ENCODE results near the gene SDC1.
"Not testable (repeated sequence)": the region's sequence is repeated elsewhere in the genome, so short reads cannot be mapped to it uniquely, and the experiment has no call there.

SDC1 gene

DNA sequence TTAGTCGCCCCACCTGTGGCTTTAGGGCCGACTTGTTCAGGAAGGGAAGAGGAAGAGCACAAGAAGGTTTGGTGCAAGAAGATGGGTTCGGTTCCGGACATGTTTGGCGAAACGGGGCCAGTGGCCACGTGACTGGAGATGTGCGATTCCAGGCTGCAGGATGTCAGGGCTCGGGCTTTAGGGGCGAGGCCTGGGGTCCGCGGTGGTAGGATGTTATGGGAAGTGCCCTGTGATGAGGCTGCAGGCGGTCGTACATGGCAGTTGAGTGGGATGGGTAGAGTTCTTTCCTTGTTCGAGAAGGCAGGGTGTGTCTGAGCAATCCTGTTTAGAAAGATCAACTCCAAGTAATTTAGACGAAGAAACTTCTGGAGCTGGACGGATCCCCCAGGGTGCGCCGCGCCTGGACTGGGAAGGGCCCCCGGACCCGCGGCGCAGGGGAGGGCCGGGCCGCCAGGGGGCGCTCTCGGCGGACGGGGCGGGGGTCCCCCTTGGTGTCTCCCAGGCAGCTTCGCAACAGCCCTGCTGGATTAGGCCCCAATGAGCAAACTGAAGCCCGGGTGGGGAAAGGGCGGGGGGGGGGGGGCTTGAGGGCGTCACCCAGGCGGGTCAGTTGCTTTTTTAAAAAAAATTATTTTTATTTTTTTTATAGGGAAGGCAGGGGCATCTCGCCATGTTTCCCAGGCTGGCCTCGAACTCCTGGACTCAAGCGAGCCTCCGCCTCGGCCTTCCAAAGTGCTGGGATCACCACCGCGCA lies 17.2 kb upstream of the SDC1 start:
- H3K4me3 ChIP-seq (ENCODE audit: low read depth, low read length) = no peak overlapping the region
- DNase-seq (ENCODE audit: low read depth) = no peak
- TF ChIP-seq, protein P1, sequence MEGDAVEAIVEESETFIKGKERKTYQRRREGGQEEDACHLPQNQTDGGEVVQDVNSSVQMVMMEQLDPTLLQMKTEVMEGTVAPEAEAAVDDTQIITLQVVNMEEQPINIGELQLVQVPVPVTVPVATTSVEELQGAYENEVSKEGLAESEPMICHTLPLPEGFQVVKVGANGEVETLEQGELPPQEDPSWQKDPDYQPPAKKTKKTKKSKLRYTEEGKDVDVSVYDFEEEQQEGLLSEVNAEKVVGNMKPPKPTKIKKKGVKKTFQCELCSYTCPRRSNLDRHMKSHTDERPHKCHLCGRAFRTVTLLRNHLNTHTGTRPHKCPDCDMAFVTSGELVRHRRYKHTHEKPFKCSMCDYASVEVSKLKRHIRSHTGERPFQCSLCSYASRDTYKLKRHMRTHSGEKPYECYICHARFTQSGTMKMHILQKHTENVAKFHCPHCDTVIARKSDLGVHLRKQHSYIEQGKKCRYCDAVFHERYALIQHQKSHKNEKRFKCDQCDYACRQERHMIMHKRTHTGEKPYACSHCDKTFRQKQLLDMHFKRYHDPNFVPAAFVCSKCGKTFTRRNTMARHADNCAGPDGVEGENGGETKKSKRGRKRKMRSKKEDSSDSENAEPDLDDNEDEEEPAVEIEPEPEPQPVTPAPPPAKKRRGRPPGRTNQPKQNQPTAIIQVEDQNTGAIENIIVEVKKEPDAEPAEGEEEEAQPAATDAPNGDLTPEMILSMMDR (IDR thresholded peaks at IDR 0.05; ENCODE audit: low read depth, low read length) = peak; percentile 42
- TF ChIP-seq POLR2A (IDR thresholded peaks at IDR 0.05; ENCODE audit: extremely low read depth, insufficient read length) (no peak), MYC (IDR thresholded peaks at IDR 0.05; ENCODE audit: low read depth, low read length) (no peak)
- TF ChIP-seq, protein P2, sequence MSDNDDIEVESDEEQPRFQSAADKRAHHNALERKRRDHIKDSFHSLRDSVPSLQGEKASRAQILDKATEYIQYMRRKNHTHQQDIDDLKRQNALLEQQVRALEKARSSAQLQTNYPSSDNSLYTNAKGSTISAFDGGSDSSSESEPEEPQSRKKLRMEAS (IDR thresholded peaks at IDR 0.05; ENCODE audit: low read depth, low read length) = no peak

DNA sequence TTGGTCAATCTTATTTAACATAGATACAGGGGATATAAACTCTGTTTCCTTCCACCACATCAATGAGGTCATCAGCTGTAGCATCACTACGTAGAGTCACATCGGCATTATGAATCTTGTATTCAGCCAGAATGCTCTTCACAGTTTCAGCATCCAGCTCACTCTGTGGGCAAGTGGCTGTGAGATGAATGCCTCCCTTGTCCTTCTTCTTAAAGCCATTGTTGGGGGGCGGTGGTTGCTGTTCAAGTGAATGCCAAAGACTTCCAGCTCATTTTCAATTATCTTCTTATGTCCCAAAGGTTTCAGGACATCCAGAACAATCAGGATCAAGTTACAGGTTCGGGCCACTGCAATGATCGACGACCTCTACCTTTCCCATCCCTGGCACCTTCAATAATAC lies 15.4 kb upstream of the SDC1 start:
- H3K4me3 ChIP-seq (ENCODE audit: low read depth, low read length); DNase-seq (ENCODE audit: low read depth): not testable (repeated sequence)

DNA sequence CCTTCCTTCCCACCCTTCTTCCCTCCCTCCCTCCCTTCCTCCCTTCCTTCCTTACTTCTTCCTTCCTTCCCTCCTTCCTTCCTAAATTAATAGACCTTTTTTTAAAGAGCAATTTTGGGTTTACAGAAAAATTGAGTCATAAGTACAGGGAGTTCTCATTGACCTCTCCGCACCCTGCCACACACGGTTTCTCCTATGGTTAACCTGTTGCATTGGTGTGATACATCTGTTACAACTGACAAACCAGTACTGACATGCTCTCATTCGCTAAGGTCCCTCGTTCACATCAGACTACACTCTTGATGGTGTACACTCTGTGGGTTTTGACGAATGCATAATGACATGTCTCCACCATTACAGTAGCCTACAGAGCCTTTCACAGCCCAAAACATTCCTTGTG lies 11.6 kb upstream of the SDC1 start:
- no peak for DNase-seq (ENCODE audit: low read depth)
- H3K4me3 ChIP-seq (ENCODE audit: low read depth, low read length) = no peak overlapping the region
- no peak for TF ChIP-seq MYC (IDR thresholded peaks at IDR 0.05; ENCODE audit: low read depth, low read length)
- TF ChIP-seq, protein P2 (IDR thresholded peaks at IDR 0.05; ENCODE audit: low read depth, low read length) = no peak
- no peak for TF ChIP-seq POLR2A (IDR thresholded peaks at IDR 0.05; ENCODE audit: extremely low read depth, insufficient read length)
- TF ChIP-seq, protein P1 (IDR thresholded peaks at IDR 0.05; ENCODE audit: low read depth, low read length) = no peak

DNA sequence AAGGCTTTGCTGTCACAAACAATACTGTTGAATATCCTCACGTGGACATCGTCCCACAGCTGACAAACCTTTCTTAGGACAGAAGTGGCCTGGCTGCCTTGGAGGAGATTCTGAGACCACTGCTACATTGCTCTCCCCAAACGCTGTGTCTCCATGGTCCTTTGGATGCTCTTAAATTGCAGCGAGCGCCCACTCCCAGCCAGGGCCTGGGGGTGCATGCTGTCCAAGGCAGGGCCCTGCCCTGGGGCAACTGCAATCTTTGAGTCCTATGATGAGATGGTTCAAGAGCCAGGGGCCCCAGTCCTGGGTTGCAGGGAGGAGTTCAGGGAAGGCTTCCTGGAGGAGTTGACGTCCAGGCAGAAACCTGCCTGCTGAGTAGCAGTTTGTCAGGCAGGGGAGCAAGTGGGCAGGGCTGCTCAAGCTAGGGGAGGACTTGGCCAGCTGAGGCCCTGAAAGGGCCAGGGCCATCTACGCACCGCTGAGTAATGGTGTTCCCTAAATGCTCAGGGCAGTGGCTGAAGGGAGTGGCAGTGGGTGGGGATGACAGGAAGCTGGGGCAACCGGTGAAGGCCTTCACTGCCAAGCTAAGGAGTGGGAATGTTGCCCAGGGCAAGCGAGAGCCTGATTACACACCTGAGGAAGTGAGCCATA lies 10.8 kb upstream of the SDC1 start:
- H3K4me3 ChIP-seq (ENCODE audit: low read depth, low read length) = no peak overlapping the region
- DNase-seq (ENCODE audit: low read depth) = no peak
- TF ChIP-seq, protein P1 (IDR thresholded peaks at IDR 0.05; ENCODE audit: low read depth, low read length) = no peak
- no peak for TF ChIP-seq POLR2A (IDR thresholded peaks at IDR 0.05; ENCODE audit: extremely low read depth, insufficient read length)
- TF ChIP-seq, protein P2 (IDR thresholded peaks at IDR 0.05; ENCODE audit: low read depth, low read length) = no peak
- TF ChIP-seq MYC (IDR thresholded peaks at IDR 0.05; ENCODE audit: low read depth, low read length) = no peak

DNA sequence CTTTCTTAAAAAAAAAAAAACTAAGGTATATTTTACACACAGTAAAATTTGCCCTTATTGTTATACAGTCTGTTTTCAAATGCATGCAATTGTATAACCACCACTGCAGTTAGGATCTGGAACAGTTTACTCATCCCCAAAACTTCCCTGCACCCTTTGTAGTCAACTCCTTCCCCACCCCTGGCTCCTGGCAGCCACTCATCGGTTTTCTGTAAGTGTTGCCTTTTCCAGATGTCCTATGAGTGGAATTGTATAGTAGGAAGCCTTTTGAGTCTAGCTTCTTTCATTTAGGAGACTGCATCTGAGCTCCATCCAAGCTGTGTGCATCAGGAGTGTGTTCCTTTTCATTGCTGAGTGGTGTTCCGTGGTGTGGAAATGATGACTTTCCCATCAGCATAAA lies 9.7 kb upstream of the SDC1 start:
- not testable (repeated sequence) for DNase-seq (ENCODE audit: low read depth); H3K4me3 ChIP-seq (ENCODE audit: low read depth, low read length)

DNA sequence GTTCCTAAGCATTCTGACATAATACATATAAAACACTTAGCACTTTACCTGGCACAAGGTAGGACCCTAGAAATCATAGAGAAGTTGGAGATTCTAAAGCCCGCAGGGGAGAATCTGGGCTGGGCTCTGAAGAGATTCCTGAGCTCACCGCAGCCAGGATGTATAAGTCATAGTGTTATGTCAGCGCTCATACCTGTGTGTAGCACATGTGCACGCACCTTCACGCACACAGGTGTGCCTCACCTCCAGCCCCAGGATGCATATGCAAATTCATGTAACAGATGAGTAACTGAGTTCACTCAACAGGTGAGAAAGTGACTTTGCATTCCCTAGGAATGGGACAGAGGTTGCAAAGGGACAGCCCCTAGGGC lies 7.9 kb upstream of the SDC1 start:
- no peak overlapping the region for H3K4me3 ChIP-seq (ENCODE audit: low read depth, low read length)
- TF ChIP-seq, protein P1 (IDR thresholded peaks at IDR 0.05; ENCODE audit: low read depth, low read length) = no peak
- TF ChIP-seq MYC (IDR thresholded peaks at IDR 0.05; ENCODE audit: low read depth, low read length) = no peak
- TF ChIP-seq, protein P2 (IDR thresholded peaks at IDR 0.05; ENCODE audit: low read depth, low read length) = no peak
- no peak for TF ChIP-seq POLR2A (IDR thresholded peaks at IDR 0.05; ENCODE audit: extremely low read depth, insufficient read length)
- no peak for DNase-seq (ENCODE audit: low read depth)

DNA sequence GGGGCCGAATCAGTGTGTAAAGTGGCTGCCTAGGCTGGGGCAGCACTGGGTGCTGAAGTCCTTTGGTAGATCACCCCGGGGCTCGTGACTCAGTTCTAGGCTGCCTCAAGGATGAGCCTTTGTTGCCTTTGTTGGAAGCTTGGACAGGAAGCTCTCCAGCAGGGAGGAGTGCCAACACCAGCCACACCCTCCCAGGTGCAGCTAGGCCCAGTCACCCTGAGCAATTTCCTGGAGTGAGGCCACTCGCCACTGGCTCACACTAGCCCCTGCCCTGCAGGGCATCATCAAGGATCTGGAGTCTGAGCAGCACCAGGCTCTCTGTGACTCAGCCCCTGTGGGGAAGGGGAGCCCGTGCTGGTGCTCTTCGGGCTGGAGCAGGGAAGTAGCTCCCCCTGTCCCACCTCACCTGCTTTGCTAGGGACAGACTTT lies 6.7 kb upstream of the SDC1 start:
- H3K4me3 ChIP-seq (ENCODE audit: low read depth, low read length) = no peak overlapping the region
- peak; percentile 23 for DNase-seq (ENCODE audit: low read depth)

More for the DNA sequence above, 6.7 kb upstream of the SDC1 start:
- TF ChIP-seq, protein P1 (IDR thresholded peaks at IDR 0.05; ENCODE audit: low read depth, low read length) = no peak
- TF ChIP-seq, protein P2 (IDR thresholded peaks at IDR 0.05; ENCODE audit: low read depth, low read length) = no peak
- TF ChIP-seq MYC (IDR thresholded peaks at IDR 0.05; ENCODE audit: low read depth, low read length) (no peak), POLR2A (IDR thresholded peaks at IDR 0.05; ENCODE audit: extremely low read depth, insufficient read length) (no peak)

Data from NB4 (cell line).